Central memory CD8-positive, alpha-beta T cell (primary cell): Measurements from ENCODE around the gene TLE3.
A peak's percentile ranks its signal among the peaks of the same experiment; 100 is the strongest.

Experiments used
- ATAC-seq: fragments of 150-1000 bp; cut with Tn5 transposase; replicated peaks from 2 replicates; pipeline ENCODE4 v1.10.0; 2022; ENCODE audit warnings: mild to moderate bottlenecking, moderate FRiP score, moderate number of reproducible peaks; ENCODE audit not compliant: poor library complexity, severe bottlenecking; ENCODE audit errors: extremely low read depth
- DNase-seq, 2 donors: peaks; one replicate each; pipeline ENCODE4 v3.0.0; 2021; ENCODE audit warnings: low spot score in 2 of 2
- H3K27ac Mint-ChIP-seq: one replicate; pipeline ENCODE4 v1.8.0; 2022; ENCODE audit warnings: low read depth, mild to moderate bottlenecking, moderate library complexity, mixed read lengths
- H3K27me3 Mint-ChIP-seq: one replicate; pipeline ENCODE4 v1.8.0; 2022; ENCODE audit warnings: mixed read lengths
- H3K36me3 Mint-ChIP-seq: one replicate; pipeline ENCODE4 v1.8.0; 2022; ENCODE audit warnings: mild to moderate bottlenecking, moderate library complexity, mixed read lengths; ENCODE audit not compliant: insufficient read depth
- H3K4me1 Mint-ChIP-seq: one replicate; pipeline ENCODE4 v1.8.0; 2022; ENCODE audit warnings: mixed read lengths
- H3K4me3 Mint-ChIP-seq: one replicate; pipeline ENCODE4 v1.8.0; 2022; ENCODE audit warnings: mild to moderate bottlenecking, moderate library complexity, mixed read lengths
- H3K9me3 Mint-ChIP-seq: one replicate; pipeline ENCODE4 v1.8.0; 2022; ENCODE audit warnings: mixed read lengths

Gene TLE3

GRCh38 chr15:70068783-70069565 is 28.7 kb downstream of the TLE3 start:
- Mint-ChIP-seq H3K27ac (peak overlapping the region; percentile 38), H3K36me3 (peaks cover 59% of the 10 kb centered on the region), H3K4me3 (no peak overlapping the region), H3K27me3 (no peaks in the 10 kb centered on the region), H3K9me3 (no peaks in the 10 kb centered on the region), H3K4me1 (peaks cover 35% of the 10 kb centered on the region)
- no peak for DNase-seq
- no peak for ATAC-seq

- Mint-ChIP-seq H3K4me1 (peaks cover 22% of the 10 kb centered on the region), H3K9me3 (no peaks in the 10 kb centered on the region), H3K4me3 (no peak overlapping the region), H3K27ac (no peak overlapping the region), H3K36me3 (peaks cover 51% of the 10 kb centered on the region), H3K27me3 (no peaks in the 10 kb centered on the region)
- DNase-seq (no peak), ATAC-seq (no peak)
Measured at GRCh38 chr15:70067681-70068080, 30.0 kb downstream of the TLE3 start.

- no peaks in the 10 kb centered on the region for H3K27me3 Mint-ChIP-seq
- ATAC-seq (no peak), DNase-seq (no peak)
- H3K9me3 Mint-ChIP-seq = no peaks in the 10 kb centered on the region
- H3K36me3 Mint-ChIP-seq = peaks cover 55% of the 10 kb centered on the region
- no peak overlapping the region for H3K4me3 Mint-ChIP-seq
- peak overlapping the region; percentile 20 for H3K27ac Mint-ChIP-seq
- peaks cover 21% of the 10 kb centered on the region for H3K4me1 Mint-ChIP-seq
Measured at GRCh38 chr15:70067011-70067410, 30.7 kb downstream of the TLE3 start.

GRCh38 chr15:70066447-70066846 is 31.3 kb downstream of the TLE3 start:
- H3K4me3 Mint-ChIP-seq = no peak overlapping the region
- H3K27ac Mint-ChIP-seq = no peak overlapping the region
- no peak for DNase-seq
- H3K36me3 Mint-ChIP-seq = peaks cover 53% of the 10 kb centered on the region
- H3K27me3 Mint-ChIP-seq = no peaks in the 10 kb centered on the region
- peaks cover 20% of the 10 kb centered on the region for H3K4me1 Mint-ChIP-seq
- ATAC-seq = no peak
- no peaks in the 10 kb centered on the region for H3K9me3 Mint-ChIP-seq

- no peaks in the 10 kb centered on the region for H3K27me3 Mint-ChIP-seq
- no peak for DNase-seq
- no peak overlapping the region for H3K27ac Mint-ChIP-seq
- H3K4me1 Mint-ChIP-seq = peaks cover 19% of the 10 kb centered on the region
- no peaks in the 10 kb centered on the region for H3K9me3 Mint-ChIP-seq
- ATAC-seq = no peak
- no peak overlapping the region for H3K4me3 Mint-ChIP-seq
- H3K36me3 Mint-ChIP-seq = peaks cover 49% of the 10 kb centered on the region
Measured at GRCh38 chr15:70066004-70066403, 31.7 kb downstream of the TLE3 start.

- peaks cover 13% of the 10 kb centered on the region for H3K4me1 Mint-ChIP-seq
- no peak for ATAC-seq
- H3K27ac Mint-ChIP-seq = no peak overlapping the region
- H3K36me3 Mint-ChIP-seq = peaks cover 49% of the 10 kb centered on the region
- no peaks in the 10 kb centered on the region for H3K9me3 Mint-ChIP-seq
- H3K27me3 Mint-ChIP-seq = no peaks in the 10 kb centered on the region
- H3K4me3 Mint-ChIP-seq = no peak overlapping the region
- DNase-seq = no peak
Measured at GRCh38 chr15:70065006-70065722, 32.6 kb downstream of the TLE3 start.

- ATAC-seq (no peak), DNase-seq (no peak)
- peaks cover 50% of the 10 kb centered on the region for H3K36me3 Mint-ChIP-seq
- H3K27me3 Mint-ChIP-seq = no peaks in the 10 kb centered on the region
- H3K4me1 Mint-ChIP-seq = peaks cover 13% of the 10 kb centered on the region
- no peak overlapping the region for H3K27ac Mint-ChIP-seq
- no peaks in the 10 kb centered on the region for H3K9me3 Mint-ChIP-seq
- no peak overlapping the region for H3K4me3 Mint-ChIP-seq
Measured at GRCh38 chr15:70064441-70064840, 33.3 kb downstream of the TLE3 start.

- Mint-ChIP-seq H3K4me1 (peaks cover 13% of the 10 kb centered on the region), H3K27me3 (no peaks in the 10 kb centered on the region), H3K9me3 (no peaks in the 10 kb centered on the region), H3K27ac (no peak overlapping the region), H3K4me3 (no peak overlapping the region), H3K36me3 (peaks cover 53% of the 10 kb centered on the region)
- DNase-seq (no peak), ATAC-seq (no peak)
Measured at GRCh38 chr15:70063980-70064379, 33.7 kb downstream of the TLE3 start.

GRCh38 chr15:70063261-70063925 is 34.3 kb downstream of the TLE3 start:
- Mint-ChIP-seq H3K4me3 (no peak overlapping the region), H3K27me3 (no peaks in the 10 kb centered on the region), H3K36me3 (peaks cover 55% of the 10 kb centered on the region), H3K9me3 (no peaks in the 10 kb centered on the region), H3K4me1 (peaks cover 7% of the 10 kb centered on the region), H3K27ac (no peak overlapping the region)
- ATAC-seq = no peak
- DNase-seq = no peak

GRCh38 chr15:70062321-70062956 is 35.3 kb downstream of the TLE3 start:
- peaks cover 5% of the 10 kb centered on the region for H3K4me1 Mint-ChIP-seq
- ATAC-seq (no peak), DNase-seq (no peak)
- H3K9me3 Mint-ChIP-seq = no peaks in the 10 kb centered on the region
- H3K27me3 Mint-ChIP-seq = no peaks in the 10 kb centered on the region
- peak overlapping the region; percentile 37 for H3K4me3 Mint-ChIP-seq
- H3K36me3 Mint-ChIP-seq = peaks cover 60% of the 10 kb centered on the region
- no peak overlapping the region for H3K27ac Mint-ChIP-seq

GRCh38 chr15:70061696-70062270 is 35.9 kb downstream of the TLE3 start:
- Mint-ChIP-seq H3K27ac (no peak overlapping the region), H3K27me3 (no peaks in the 10 kb centered on the region), H3K36me3 (peaks cover 59% of the 10 kb centered on the region), H3K9me3 (no peaks in the 10 kb centered on the region), H3K4me3 (no peak overlapping the region), H3K4me1 (peaks cover 5% of the 10 kb centered on the region)
- DNase-seq (no peak), ATAC-seq (no peak)

GRCh38 chr15:70060993-70061305 is 36.8 kb downstream of the TLE3 start:
- H3K27ac Mint-ChIP-seq = no peak overlapping the region

More at GRCh38 chr15:70060993-70061305, 36.8 kb downstream of the TLE3 start:
- Mint-ChIP-seq H3K9me3 (no peaks in the 10 kb centered on the region), H3K27me3 (no peaks in the 10 kb centered on the region), H3K36me3 (peaks cover 56% of the 10 kb centered on the region), H3K4me1 (peaks cover 5% of the 10 kb centered on the region), H3K4me3 (no peak overlapping the region)
- ATAC-seq (no peak), DNase-seq (no peak)
